ENCODE measurements around the gene SORCS1. TPM values are rescaled to one million over a fixed set of nuclear protein-coding genes. Genes with fewer than 3 reads are reported as not detected.

The SORCS1 gene
- total RNA-seq, 1 donor from 2014 or later: 5.8 TPM

DNA sequence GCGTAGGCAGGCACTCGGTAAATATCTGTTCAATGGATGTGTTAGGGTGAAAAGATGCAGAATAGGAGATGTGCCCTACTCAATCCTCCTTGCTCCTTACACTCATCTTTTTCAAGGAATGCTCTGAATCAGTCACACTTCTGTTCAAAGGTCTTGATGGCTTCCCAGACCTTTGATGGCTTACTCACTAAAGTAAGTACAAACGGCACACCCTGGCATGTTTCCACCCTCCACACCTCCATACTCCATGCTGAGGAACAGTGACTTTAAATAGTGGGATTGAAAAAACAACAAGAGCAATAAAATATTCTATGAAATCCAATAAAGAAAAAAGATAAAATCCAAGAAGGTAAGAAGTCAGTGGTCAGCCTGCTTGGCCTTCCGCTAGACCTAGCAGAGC lies 569.2 kb downstream of the SORCS1 start:
- no peak for DNase-seq (ENCODE audit: low spot score)

DNA sequence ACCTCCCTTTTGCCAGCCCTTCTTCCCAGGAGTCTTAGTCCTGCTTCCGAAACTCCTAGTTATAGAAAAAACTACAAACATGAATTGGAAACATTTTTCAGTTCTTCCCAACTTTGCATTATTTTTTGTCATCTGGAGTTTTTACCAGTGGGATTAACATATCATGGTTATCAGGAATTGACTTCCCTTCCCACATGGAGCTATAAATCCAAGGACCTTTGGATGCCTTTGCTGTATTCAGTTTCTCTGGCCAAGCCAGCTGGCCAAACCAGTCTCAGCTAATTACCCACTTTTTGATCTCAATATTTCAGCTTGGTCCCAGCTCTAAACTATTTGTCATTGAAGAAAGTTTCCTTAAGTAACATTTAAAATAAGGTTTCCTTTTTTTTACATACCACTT lies 570.6 kb downstream of the SORCS1 start:
- DNase-seq (ENCODE audit: low spot score): no peak

DNA sequence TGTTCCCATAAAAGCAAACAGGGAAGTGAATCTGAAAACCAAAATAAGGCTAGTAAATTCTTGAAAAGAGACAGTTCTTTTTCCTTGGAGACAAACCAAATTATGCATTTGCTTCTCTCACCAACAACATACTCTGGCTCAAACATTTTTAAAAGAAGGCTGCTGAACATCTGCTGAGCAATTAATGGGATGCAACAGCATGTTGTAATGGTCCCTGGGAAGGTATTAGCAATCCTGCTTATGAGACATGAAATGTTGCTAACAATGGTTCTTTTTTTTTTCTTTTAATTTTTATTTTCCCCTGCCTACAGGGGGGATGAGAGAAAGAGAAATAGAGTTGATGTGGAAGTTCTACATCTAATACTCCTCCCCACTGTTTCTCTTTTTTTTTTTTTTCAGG lies 572.1 kb downstream of the SORCS1 start:
- DNase-seq (ENCODE audit: low spot score): no peak

DNA sequence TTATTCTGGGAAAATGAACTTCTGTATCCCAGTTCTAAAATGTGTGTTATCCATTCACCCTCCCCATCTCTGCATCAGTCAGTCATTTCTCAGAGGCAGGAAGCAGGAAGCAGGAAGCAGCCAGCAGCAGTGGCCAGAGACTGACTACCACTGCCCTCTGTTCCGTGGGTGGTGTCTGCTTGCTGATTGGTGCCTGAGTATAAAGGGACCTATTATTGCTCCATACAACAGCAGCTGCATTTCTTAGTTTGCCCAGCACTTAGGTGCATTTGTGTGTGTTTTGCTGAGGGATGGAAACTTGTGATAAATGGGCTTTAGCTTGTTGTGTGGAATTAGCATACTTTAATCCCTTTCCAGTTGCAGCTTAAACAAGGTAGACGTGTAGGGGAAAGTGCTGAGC lies 582.2 kb downstream of the SORCS1 start:
- no peak for DNase-seq (ENCODE audit: low spot score)

DNA sequence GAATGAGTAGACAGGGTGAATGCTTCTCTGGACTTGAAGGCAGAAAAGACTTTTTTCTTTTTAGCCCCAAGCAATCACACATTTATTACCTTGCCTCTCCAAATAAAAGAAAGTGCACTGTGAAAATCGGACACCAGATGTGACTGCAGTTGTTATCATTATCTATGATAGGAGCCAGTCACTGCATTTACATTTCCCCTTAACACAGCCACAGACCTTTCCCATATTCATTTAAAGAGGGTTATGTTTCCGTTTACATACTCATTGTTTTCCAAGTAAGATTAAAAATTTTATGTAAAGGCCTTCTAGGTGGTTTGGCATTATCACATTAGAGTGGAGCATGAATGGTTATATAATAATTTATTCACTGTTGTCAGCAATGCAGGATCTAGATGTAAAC lies 586.8 kb downstream of the SORCS1 start:
- no peak for DNase-seq (ENCODE audit: low spot score)

DNA sequence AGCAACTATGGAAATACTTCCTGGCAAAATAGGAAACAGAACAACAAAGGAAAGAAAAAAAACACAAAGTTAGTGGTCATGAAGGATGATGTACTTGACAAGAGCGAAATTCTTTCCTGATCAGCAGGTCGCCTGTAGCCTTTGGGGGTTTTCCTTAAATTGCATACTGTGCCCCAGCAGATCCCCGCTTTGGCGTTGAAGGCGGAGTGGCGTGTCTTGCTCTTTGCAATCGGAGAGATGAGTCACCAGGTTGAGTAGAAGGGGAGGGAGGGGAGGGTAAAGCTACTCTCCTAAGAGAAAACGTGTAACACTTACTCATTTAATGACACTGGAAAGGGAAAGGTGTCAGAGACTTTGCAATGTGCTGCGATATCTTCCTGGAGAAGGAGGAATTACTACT lies 587.2 kb downstream of the SORCS1 start:
- DNase-seq (ENCODE audit: low spot score): peak; percentile 38

DNA sequence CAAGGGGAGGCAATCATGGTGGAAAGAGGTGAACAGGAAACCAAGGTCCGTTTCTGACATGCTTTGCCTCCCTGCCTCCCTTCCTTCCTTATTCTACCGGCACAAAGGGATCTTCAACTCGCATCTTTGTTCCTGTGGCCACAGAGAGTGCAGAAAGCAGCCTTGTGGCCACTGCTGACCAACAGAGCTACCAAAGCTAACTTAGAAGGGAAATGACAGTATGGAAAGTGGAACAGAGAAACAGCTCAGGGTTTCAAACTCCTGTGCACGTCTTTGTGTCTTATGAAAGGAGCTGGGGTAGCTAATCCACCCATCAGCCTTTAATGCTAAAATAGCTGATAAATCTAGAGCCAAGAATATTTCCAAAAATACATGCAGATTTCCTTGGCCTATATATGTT lies 588.0 kb downstream of the SORCS1 start:
- no peak for DNase-seq (ENCODE audit: low spot score)

DNA sequence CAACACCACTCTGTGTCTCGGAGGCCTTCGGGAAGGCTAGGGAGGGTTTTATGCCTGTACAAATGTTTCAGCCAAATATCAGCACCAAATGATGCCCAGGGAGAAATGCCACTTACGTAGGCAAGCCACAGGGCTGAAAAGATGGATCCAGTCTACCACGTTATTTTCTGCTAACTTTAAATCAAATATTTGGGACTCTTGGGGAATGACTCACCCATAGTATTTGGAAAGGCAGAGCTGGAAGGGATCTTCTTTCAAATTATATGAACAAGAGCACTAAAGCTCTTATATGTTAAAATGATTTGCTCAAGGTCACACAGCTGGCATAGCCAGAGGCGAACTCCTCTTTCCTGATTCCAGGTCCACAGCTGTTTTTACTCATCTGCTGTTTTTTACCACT lies 591.4 kb downstream of the SORCS1 start:
- DNase-seq (ENCODE audit: low spot score): peak; percentile 31

DNA sequence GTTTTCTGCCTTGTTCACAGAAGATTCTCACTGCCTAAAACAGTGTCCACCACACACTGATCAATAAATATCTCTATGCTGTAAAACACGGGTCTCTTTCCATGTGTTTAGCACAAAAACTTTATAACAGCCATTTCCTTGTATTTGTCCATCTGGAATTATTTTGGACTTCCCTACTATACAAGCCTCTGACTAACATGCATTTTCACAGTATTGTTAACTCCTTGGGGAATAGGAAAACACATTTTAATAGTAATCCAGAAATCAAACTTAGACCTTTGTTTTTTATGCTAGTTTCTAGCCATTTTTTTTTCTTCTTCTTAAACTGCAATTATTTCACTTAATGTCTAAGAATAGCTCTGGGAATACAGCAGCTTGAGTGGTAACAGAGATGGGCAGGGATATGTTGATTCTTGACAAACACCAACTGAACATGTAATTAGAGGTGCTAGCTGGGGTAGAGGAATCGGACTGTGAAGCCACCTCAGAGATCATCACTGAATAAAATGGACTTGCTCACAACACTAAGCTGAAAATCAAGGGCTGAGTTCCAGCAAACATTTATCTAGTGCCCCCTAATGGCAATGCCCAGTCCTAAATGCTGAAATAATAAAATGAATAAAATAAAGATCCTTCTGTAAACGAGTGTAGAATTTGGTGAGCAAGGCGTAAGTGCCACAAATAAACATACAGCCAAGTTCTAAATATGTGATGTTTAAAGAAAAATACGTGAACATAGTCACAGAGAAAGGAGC lies 593.1 kb downstream of the SORCS1 start:
- DNase-seq (ENCODE audit: low spot score): peak; percentile 5

DNA sequence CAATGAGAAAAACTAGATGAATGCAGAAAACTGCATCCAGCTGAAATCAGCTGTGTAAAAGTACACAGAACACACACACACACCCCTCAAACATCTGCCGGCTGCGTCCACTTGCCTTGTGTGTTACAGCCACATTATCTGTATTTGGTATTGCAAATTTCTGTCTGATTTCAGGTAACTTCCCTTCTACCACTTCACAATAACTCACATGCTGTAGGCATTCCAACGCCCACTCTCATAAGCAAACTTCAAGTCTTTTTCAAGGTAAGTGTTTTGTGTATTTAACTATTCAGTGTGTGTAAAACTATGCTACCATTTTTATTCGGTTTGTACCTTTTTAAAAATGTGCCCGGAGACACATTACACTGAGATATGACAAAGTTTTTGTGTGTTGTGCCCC lies 594.2 kb downstream of the SORCS1 start:
- no peak for DNase-seq (ENCODE audit: low spot score)

DNA sequence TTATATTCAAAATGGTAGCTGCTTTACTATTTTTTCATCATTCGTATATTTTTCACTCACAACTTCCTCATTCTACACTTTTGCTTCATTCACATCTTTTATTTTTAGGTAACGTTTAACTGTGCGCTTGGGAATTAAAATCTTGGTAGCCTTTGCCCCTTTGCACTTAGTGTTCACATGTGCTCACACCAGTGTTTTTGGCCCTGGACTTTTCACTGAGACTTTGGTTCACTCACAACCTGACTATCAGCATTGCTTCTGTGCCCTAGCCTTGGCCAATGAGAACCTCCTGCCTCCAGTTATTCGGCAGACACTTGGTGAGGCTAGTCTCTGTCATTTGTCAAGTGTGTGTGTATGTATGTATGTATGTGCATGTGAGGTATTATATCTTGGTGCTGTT lies 596.9 kb downstream of the SORCS1 start:
- DNase-seq (ENCODE audit: low spot score): no peak

DNA sequence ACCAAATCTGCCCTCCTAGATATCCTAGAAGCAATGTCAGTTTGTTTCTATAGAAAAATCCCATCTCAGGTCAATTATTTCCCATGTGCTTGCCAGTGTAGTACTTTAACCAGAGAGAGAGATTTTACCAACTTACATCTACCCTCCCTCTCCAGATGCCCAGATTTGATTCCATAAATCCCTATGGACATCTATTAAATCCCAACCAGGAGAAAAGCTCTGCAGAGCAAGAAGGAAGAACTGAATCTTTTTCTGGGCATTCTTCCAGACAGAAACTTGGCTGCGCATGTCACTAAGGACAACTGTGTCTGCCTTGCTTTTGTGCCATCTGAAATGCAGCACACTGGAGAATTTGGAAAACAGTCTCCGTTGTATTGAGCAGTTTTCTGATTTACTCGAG lies 597.6 kb downstream of the SORCS1 start:
- DNase-seq (ENCODE audit: low spot score): peak; percentile 49

DNA sequence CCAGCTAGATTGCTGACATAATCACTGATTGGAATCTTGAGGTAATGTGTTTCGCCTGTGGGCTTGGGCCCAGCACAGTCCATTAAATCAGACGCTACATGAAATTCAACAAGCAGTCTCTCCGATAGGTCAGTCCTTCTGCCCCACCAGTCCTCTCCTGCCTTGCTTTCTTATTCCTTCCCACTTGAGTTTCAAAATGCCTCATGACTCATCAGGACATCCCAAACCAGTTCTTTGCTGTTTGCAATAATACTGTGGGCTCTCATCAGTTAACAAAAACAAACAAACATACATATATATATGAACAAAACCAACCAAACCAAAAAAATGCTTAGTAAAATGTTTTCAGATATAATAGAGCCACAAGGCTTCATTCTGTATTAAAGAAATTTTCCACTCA lies 599.0 kb downstream of the SORCS1 start:
- no peak for DNase-seq (ENCODE audit: low spot score)

DNA sequence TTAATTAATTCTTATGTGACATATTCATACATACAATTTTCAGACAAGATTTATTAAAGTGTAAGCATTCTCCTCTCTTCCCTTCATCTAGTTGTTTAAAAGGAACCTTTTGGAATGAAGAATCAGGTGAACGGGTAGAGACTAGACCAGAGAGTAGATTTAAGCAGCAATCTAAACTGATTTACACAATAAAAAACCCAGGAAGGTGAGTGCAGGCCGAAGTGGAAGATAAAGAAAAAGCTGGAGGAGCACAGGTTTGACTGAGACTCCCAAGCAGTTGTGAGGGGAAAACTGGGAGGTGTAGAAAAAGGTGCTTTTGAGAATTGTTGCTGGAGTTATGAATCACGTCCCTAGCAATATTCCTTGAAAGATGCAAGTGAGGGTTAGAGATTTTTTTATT lies 601.1 kb downstream of the SORCS1 start:
- no peak for DNase-seq (ENCODE audit: low spot score)

DNA sequence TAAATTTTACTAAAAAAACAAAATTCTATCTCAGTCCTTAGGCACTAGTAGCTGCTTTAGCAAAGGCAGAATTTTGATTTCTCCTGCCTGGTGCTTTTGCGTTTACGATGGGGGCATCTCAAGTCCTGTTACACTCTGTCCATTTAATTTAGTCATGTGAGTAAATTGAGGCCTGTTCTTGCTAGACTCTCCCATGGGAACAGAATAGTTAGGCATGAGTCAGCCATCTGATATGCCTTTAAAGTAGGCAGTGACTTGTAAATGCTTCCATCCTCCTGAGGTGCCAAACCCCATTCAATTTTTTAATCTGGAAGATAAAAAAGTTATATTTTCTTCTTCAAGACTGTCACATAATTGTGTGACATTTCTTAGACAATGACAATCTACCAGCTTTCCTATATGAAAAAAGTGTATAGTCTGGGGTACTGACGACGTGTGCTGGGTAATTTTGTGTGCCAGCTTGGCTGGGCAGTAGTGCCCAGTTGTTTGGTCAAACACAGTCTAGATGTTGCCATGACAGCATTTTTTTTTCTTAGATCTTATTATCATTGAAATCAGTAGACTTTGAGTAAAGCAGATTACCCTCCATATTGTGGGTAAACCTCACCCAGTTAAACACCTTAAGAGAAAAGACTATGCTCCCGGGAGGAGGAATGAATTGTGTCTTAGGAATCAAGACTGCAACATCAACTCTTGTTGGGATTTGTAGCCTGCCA lies 603.4 kb downstream of the SORCS1 start:
- no peak for DNase-seq (ENCODE audit: low spot score)

DNA sequence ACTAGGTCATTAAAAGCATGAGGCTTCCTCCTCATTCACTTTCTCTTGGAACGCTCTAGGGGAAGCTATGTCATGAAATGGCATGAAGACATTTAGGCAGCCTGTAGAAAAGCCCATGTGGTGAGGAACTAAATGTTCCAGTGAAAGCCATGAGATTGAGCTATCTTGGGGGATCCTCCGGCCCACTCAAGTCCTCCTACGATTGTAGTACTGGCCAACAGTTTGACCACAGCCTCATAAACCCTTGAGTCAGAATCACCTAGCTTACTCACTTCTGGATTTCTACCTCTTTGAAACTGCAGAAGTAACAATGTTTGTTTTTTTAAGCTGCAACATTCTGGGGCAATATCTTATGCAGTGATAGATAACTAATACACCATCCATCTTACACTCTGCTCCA lies 605.1 kb downstream of the SORCS1 start:
- DNase-seq (ENCODE audit: low spot score): no peak

DNA sequence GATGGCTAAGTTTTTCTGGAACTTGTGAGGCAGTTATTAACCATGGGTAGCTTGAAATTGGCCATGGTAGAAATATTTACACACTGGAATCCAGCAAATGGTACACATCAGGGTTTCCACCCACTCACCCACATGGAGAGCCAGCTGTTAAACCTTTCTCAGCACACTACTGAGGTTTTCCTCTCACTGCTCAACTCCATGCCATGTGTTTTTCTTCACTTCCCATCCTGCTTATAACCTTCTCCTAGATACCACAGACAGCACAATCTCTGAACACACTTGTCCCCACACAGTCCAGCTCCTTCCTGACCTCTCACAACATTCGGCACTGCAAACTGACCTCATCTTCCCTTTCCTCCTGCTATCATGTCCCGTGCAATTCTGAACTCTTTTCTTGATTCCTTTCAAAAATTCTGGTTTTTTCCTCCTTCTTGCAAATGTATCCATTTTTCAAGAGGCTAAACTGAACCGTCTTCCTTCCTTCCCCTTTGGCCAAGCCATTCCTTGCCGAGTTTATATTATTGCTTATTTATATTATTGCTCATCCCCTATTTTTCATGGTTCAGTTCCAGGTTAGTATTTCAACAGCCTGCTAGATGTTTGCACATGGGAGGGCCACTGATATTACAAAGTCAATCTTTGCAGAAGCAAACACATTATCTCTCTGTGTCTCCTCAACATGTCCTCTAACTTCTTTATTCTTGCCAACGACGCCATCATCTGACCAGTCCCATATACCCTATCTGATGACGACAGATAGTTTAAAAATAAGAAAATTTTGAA lies 606.4 kb downstream of the SORCS1 start:
- no peak for DNase-seq (ENCODE audit: low spot score)

DNA sequence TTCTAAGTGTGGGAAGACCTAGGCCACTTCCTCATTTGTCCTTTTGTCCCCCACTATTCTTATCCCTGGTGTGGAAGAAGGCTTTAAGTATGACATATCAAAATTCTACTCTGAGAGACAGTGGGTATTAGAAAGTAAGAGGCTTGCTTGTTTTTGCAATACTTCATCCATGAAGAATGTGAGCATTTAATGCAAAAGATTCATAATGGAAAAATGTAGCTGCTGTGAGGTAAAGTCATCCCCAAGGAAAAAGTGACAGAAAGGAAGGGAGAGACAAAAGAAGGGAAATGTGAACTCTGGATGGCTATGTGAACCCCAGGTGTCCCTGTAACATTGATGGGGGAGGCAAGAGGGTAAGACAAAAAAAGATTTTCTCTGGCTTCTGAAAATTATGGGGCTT lies 607.5 kb downstream of the SORCS1 start:
- peak; percentile 25 for DNase-seq (ENCODE audit: low spot score)

DNA sequence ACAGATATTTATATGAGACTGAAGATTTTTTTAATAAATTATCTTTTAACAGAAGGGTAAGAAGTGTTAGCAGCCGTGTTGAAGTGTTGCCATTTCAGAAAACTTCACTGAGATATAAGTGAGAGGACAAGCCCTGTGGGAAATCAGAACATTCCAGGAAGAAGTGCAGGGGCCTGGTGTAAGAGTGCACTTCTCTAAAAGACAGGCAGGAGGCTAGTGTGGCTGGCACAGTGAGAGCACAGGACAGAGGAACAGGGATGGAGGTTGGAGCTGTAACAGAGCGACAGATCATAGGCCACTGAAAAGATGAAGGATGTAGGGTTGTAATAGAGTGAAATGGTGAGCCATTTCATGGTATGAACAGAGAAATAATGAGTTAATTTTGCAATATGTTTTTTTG lies 608.9 kb downstream of the SORCS1 start:
- DNase-seq (ENCODE audit: low spot score): no peak

DNA sequence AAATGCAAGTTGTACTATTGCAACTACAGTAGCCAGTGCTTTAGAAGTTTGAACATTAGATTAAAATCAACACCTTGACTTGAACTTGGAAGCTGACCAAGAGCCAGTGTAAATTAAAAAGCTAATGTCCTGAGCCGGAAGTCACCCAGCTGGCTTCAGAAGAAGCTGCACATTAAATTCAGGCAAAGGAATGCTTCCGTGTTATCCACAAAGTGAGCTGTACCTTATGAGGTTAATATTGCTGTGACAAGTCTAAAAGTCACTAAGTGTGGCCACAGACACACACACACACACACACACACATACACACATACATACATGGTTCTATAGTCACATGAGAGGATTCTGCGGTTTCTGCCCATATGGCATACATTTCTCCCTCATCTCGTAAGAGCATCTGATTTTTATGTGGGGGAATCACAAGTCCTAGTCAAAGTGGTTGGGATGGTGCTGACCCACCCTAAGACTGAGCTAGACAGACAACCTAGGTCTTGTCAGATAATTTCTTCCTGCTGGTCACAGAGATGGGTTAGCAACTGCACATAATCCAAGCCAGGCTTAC lies 612.9 kb downstream of the SORCS1 start:
- no peak for DNase-seq (ENCODE audit: low spot score)

DNA sequence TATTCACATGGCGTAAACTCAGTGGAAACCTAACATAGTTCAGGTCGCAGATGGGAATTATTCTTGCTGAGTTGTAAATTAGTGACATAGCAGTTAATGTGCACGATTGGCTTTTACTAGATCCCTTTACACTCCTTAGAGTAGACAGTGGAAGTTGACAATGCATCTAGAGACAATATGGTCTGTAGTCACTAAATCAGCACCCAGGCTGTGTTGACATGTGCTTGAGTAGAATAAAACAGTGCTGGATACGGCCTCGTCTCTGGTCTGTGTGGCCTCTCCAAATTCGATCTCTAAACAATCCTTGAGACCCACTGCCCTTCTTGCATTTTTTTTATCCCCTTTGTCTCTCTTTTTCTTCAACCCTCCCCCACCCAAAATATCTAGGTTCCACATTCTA lies 615.7 kb downstream of the SORCS1 start:
- no peak for DNase-seq (ENCODE audit: low spot score)

DNA sequence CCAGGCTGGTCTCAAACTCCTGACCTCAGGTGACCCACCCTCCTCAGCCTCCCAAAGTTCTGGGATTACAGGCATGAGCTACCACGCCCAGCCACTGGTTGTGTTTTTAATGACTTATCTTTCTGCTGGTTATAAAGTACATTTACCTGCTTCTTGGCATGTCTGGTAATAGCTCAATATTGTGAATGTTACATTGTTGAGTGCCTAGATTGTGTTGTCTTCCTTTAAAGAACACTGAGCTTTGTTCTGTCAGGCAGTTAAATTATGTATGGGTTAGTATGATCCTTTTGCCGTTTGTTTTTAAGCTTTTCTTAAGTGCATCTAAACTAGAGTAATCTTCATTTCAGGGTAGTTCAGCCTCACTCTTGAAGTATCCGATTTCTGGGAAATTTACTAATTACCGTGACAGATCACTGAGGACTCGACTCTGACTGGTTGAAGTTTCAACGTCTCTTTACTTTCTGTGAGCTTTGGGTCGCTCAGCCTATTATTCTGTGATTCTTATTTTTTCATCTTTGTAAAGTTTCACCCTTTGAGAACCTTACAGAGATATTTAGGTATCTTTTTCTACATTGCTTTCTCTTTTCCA lies 617.4 kb downstream of the SORCS1 start:
- DNase-seq (ENCODE audit: low spot score): no peak

All from umbilical cord (tissue), 2 donors.